H1 (cell line): ENCODE measurements around the gene UBL4A. TPM values are rescaled to one million over a fixed set of nuclear protein-coding genes. Genes with fewer than 3 reads are reported as not detected.

ENCODE experiments used
- CTCF ChIA-PET: fragments of 300-600 bp; sonication (Branson Sonifier 250); formaldehyde crosslinking; loops from one replicate; lab custom pipeline; 2021; ENCODE audit not compliant: partially characterized antibody; lab: Charles Lee
- POLR2A ChIA-PET: fragments of 300-600 bp; sonication (Branson Sonifier 250); formaldehyde crosslinking; loops from one replicate; lab custom pipeline; 2021; ENCODE audit warnings: inconsistent platforms; ENCODE audit not compliant: partially characterized antibody; lab: Charles Lee
- DNase-seq, 2 experiments: peaks; one replicate each; pipeline versions ENCODE4 v3.0.0 to v3.0.0-alpha.2; 2010 to 2022; ENCODE audit warnings: low spot score in 2 of 2, low read depth in 1 of 2, mixed read lengths in 1 of 2
- FAIRE-seq: peaks from 2 replicates; lab custom pipeline; 2011; peaks lifted over from hg19 to GRCh38; lab: Jason Lieb, UNC
- H2AFZ ChIP-seq: 2 replicates; pipeline ENCODE4 v1.8.1; 2012; ENCODE audit warnings: low read length, inconsistent platforms
- H2AK5ac ChIP-seq: 2 replicates; pipeline ENCODE4 v1.6.1; 2013; ENCODE audit warnings: low read depth, low read length
- H2BK120ac ChIP-seq: replicated peaks from 2 replicates; pipeline ENCODE3; 2013; ENCODE audit warnings: low read depth, low read length, inconsistent platforms
- H2BK12ac ChIP-seq: 2 replicates; pipeline ENCODE4 v1.6.1; 2013; ENCODE audit warnings: low read depth, low read length
- H2BK15ac ChIP-seq: 2 replicates; pipeline ENCODE4 v1.6.1; 2013; ENCODE audit warnings: low read length
- H2BK20ac ChIP-seq: 2 replicates; pipeline ENCODE4 v1.6.1; 2013; ENCODE audit warnings: low read length
- H2BK5ac ChIP-seq: 2 replicates; pipeline ENCODE4 v1.6.1; 2013; ENCODE audit warnings: low read depth, low read length
- H3K14ac ChIP-seq: 2 replicates; pipeline ENCODE4 v1.6.1; 2013; ENCODE audit warnings: inconsistent platforms; ENCODE audit not compliant: insufficient read length
- H3K18ac ChIP-seq: 2 replicates; pipeline ENCODE4 v1.6.1; 2013; ENCODE audit warnings: low read length; ENCODE audit errors: extremely low read depth
- H3K23ac ChIP-seq: 2 replicates; pipeline ENCODE4 v1.6.1; 2013; ENCODE audit warnings: inconsistent platforms; ENCODE audit not compliant: insufficient read length
- H3K23me2 ChIP-seq: 2 replicates; pipeline ENCODE4 v1.6.1; 2013; ENCODE audit warnings: low read depth, low read length
- H3K27ac ChIP-seq: 2 replicates; pipeline ENCODE4 v1.6.1; 2011; ENCODE audit warnings: low read depth, low read length, inconsistent platforms
- H3K27me3 ChIP-seq, 4 experiments: replicated peaks in 1 of 4; 1 replicate in 1 of 4; 2 replicates in 3 of 4; pipeline versions ENCODE4 v1.6.1 to v1.8.1; 2011 to 2013; ENCODE audit warnings: low read length in 3 of 4, mild to moderate bottlenecking in 3 of 4, inconsistent platforms in 2 of 4, mixed read lengths in 2 of 4, moderate library complexity in 1 of 4; ENCODE audit not compliant: control insufficient read depth in 3 of 4, insufficient read depth in 3 of 4; ENCODE audit errors: extremely low read depth in 1 of 4
- H3K36me3 ChIP-seq, 4 experiments: 2 replicates each; pipeline versions ENCODE4 v1.6.1 to v1.8.1; 2011 to 2013; ENCODE audit warnings: mild to moderate bottlenecking in 4 of 4, low read length in 3 of 4, moderate library complexity in 2 of 4, control low read depth in 1 of 4, inconsistent platforms in 1 of 4; ENCODE audit not compliant: insufficient read depth in 4 of 4, control insufficient read depth in 2 of 4
- H3K4ac ChIP-seq: replicated peaks from 2 replicates; pipeline ENCODE3; 2013; ENCODE audit warnings: low read length, low read depth, mixed read lengths, inconsistent platforms; ENCODE audit not compliant: insufficient read length
- H3K4me1 ChIP-seq, 4 experiments: replicated peaks in 1 of 4; 1 replicate in 1 of 4; 2 replicates in 3 of 4; pipeline versions ENCODE4 v1.6.1 to v1.8.1; 2011 to 2013; ENCODE audit warnings: low read length in 3 of 4, inconsistent platforms in 2 of 4, mixed read lengths in 1 of 4; ENCODE audit not compliant: insufficient read depth in 4 of 4, control insufficient read depth in 3 of 4
- H3K4me2 ChIP-seq, 2 experiments: 2 replicates each; pipeline versions ENCODE4 v1.6.1 to v1.8.1; 2011 to 2013; ENCODE audit warnings: low read depth in 2 of 2, low read length in 2 of 2, control low read depth in 1 of 2, inconsistent platforms in 1 of 2, mild to moderate bottlenecking in 1 of 2; ENCODE audit not compliant: insufficient read depth in 1 of 2
- H3K4me3 ChIP-seq, 4 experiments: fragments of 200-600, 300-600 bp in 1 of 4; sonication (generic), shearing (Covaris generic), sonication (Bioruptor Twin) in 1 of 4; 2 replicates each; pipeline versions ENCODE4 v1.5.1 to v1.8.1; 2011 to 2016; ENCODE audit warnings: low read length in 4 of 4, low read depth in 3 of 4, control low read depth in 2 of 4, inconsistent platforms in 2 of 4, mild to moderate bottlenecking in 2 of 4, mixed read lengths in 1 of 4, moderate library complexity in 1 of 4; ENCODE audit not compliant: insufficient read depth in 2 of 4; ENCODE audit errors: extremely low read depth in 1 of 4
- H3K56ac ChIP-seq: replicated peaks from 2 replicates; pipeline ENCODE3; 2013; ENCODE audit warnings: low read depth, mild to moderate bottlenecking, mixed read lengths, low read length, inconsistent platforms; ENCODE audit not compliant: insufficient read length
- H3K79me1 ChIP-seq: 2 replicates; pipeline ENCODE4 v1.6.1; 2013; ENCODE audit warnings: low read depth, low read length, control low read depth
- H3K79me2 ChIP-seq, 2 experiments: 2 replicates each; pipeline versions ENCODE4 v1.6.1 to v1.8.1; 2012 to 2013; ENCODE audit warnings: low read length in 2 of 2, mild to moderate bottlenecking in 2 of 2, inconsistent platforms in 1 of 2; ENCODE audit not compliant: insufficient read depth in 2 of 2, control insufficient read depth in 1 of 2
- H3K9ac ChIP-seq, 4 experiments: replicated peaks in 1 of 4; 1 replicate in 1 of 4; 2 replicates in 3 of 4; pipeline versions ENCODE4 v1.6.1 to v1.8.1; 2011 to 2013; ENCODE audit warnings: low read depth in 3 of 4, low read length in 3 of 4, control low read depth in 2 of 4, mild to moderate bottlenecking in 2 of 4, moderate library complexity in 2 of 4, inconsistent platforms in 1 of 4; ENCODE audit errors: extremely low read depth in 1 of 4
- H3K9me3 ChIP-seq, 2 experiments: 2 replicates each; pipeline versions ENCODE4 v1.6.1 to v1.8.1; 2012 to 2013; ENCODE audit warnings: mild to moderate bottlenecking in 2 of 2, moderate library complexity in 2 of 2, control low read depth in 1 of 2, inconsistent platforms in 1 of 2, low read depth in 1 of 2, low read length in 1 of 2, mixed read lengths in 1 of 2; ENCODE audit not compliant: insufficient read depth in 2 of 2
- H4K20me1 ChIP-seq, 2 experiments: replicated peaks in 1 of 2; 2 replicates each; pipeline versions ENCODE3 to v1.8.1; 2011 to 2013; ENCODE audit warnings: inconsistent platforms in 2 of 2, low read length in 2 of 2, mild to moderate bottlenecking in 1 of 2; ENCODE audit not compliant: insufficient read depth in 2 of 2, control insufficient read depth in 1 of 2
- H4K5ac ChIP-seq: 2 replicates; pipeline ENCODE4 v1.6.1; 2013; ENCODE audit warnings: low read length, low read depth, mixed read lengths, inconsistent platforms; ENCODE audit not compliant: insufficient read length
- H4K8ac ChIP-seq: 2 replicates; pipeline ENCODE4 v1.8.0; 2013; ENCODE audit warnings: mild to moderate bottlenecking, moderate library complexity, low read length, inconsistent platforms; ENCODE audit not compliant: insufficient read depth; ENCODE audit errors: extremely low read depth
- H4K91ac ChIP-seq: replicated peaks from 2 replicates; pipeline ENCODE3; 2013; ENCODE audit warnings: low read length, mixed read lengths, inconsistent platforms; ENCODE audit not compliant: insufficient read length
- ASH2L ChIP-seq: fragments of 200-600, 300-600 bp; sonication (generic); IDR thresholded peaks from one replicate; pipeline ENCODE4 v1.7.1; 2017; ENCODE audit warnings: low read length
- CHD1 ChIP-seq: IDR thresholded peaks from 2 replicates; pipeline ENCODE4 v1.6.1; 2012; ENCODE audit warnings: low read depth, low read length, improper control_type of control experiment
- CHD2 ChIP-seq: IDR thresholded peaks from 2 replicates; pipeline ENCODE4 v1.6.1; 2012; ENCODE audit warnings: low read length, improper control_type of control experiment
- EGR1 ChIP-seq: IDR thresholded peaks from 2 replicates; pipeline ENCODE4 v1.6.1; 2011; ENCODE audit warnings: low read depth, low read length, borderline replicate concordance
- GTF2F1 ChIP-seq: IDR thresholded peaks from 2 replicates; pipeline ENCODE4 v1.6.1; 2012; ENCODE audit warnings: low read depth, low read length, improper control_type of control experiment, borderline replicate concordance
- HDAC6 ChIP-seq: IDR thresholded peaks from one replicate; pipeline ENCODE4 v1.7.1; 2012; ENCODE audit warnings: low read depth, mild to moderate bottlenecking, inconsistent platforms, low read length, moderate library complexity
- PHF8 ChIP-seq: fragments of 200-600 bp; sonication (generic); conservative IDR thresholded peaks from 2 replicates; pipeline ENCODE4 v1.7.1; 2012; ENCODE audit warnings: low read depth, mild to moderate bottlenecking, inconsistent platforms, low read length, moderate library complexity
- SP2 ChIP-seq: IDR thresholded peaks from 2 replicates; pipeline ENCODE4 v1.6.1; 2012; ENCODE audit warnings: mild to moderate bottlenecking, low read length, inconsistent platforms
- SUZ12 ChIP-seq: fragments of 200-600 bp; sonication (generic); IDR thresholded peaks from 2 replicates; pipeline ENCODE4 v1.6.1; 2012; ENCODE audit warnings: mild to moderate bottlenecking, inconsistent platforms, low read length, moderate library complexity, mixed read lengths
- TCF12 ChIP-seq: IDR thresholded peaks from 2 replicates; pipeline ENCODE4 v1.6.1; 2011; ENCODE audit warnings: low read depth, mild to moderate bottlenecking, low read length
- WGBS, 2 experiments: shearing (Covaris generic) in 1 of 2; methylation state at CpG; one replicate each; pipeline versions ENCODE4 v1.1.6 to v1.1.7; 2013 to 2015; ENCODE audit warnings: low lambda C conversion rate in 2 of 2, mixed read lengths in 2 of 2, inconsistent platforms in 1 of 2, low coverage in 1 of 2, missing lambda C conversion rate in 1 of 2; ENCODE audit not compliant: insufficient replicate concordance in 2 of 2, insufficient coverage in 1 of 2, insufficient read length in 1 of 2; ENCODE audit errors: extremely low coverage in 1 of 2, missing lambda C conversion rate in 1 of 2; 5-methylcytosine and 5-hydroxymethylcytosine counted together
- polyA plus RNA-seq, 7 experiments: library from polyadenylated mRNA; depleted of rRNA in 3 of 7; stranded (reverse) in 5 of 7; unstranded in 2 of 7; fragments of >200 nt in 5 of 7; fragments of 200-250 nt in 2 of 7; gene quantifications; 1 replicate in 5 of 7; 2 replicates in 1 of 7; 4 replicates in 1 of 7; pipeline versions ENCODE4 v1.2.1 to v1.2.3, GENCODE V29; 2011 to 2013; ENCODE audit warnings: missing spikeins in 2 of 7, mixed read lengths in 2 of 7
- total RNA-seq: library from RNA; stranded (reverse); fragmentation: NEBNext Ultra II Directional; extraction: Animal tissue kit (Norgen Biotek cat#: 25700); gene quantifications from 2 replicates; pipeline ENCODE4 v1.2.1, GENCODE V29; 2021

Gene UBL4A
- total and polyA plus RNA-seq, 2 of the 8 experiments (the other 6 are each of a cell fraction or from before 2014, with no cell fraction given), result 23.1 to 31.7 TPM

- Histone ChIP-seq H3K4me2 (no peak overlapping the region), H3K27me3 (no peaks in the 10 kb centered on the region), H2BK12ac (no peak overlapping the region), H4K8ac (no peak overlapping the region), H3K79me1 (no peaks in the 10 kb centered on the region), H3K36me3 (peaks cover 0 to 37% (median 7%) of the 10 kb centered on the region in 4 experiments; a peak in 6 of 8 replicates), H2BK15ac (no peak overlapping the region), H3K4ac (no peak overlapping the region), H2AK5ac (no peak overlapping the region), H4K91ac (no peak overlapping the region), H3K4me1 (no peaks in the 10 kb centered on the region), H3K4me3 (no peak overlapping the region), H3K9ac (no peak overlapping the region), H2BK120ac (no peak overlapping the region), H3K56ac (no peak overlapping the region), H2BK5ac (no peak overlapping the region), H4K20me1 (no peaks in the 10 kb centered on the region), H2BK20ac (no peak overlapping the region), H3K14ac (no peak overlapping the region), H3K9me3 (no peaks in the 10 kb centered on the region), H2AFZ (no peak overlapping the region), H3K79me2 (no peaks in the 10 kb centered on the region), H4K5ac (no peak overlapping the region), H3K23ac (no peak overlapping the region), H3K23me2 (no peaks in the 10 kb centered on the region), H3K18ac (no peak overlapping the region), H3K27ac (no peak overlapping the region)
- TF ChIP-seq PHF8 (no peak), SP2 (no peak), CHD1 (no peak), SUZ12 (no peak), EGR1 (no peak), TCF12 (no peak), ASH2L (no peak), HDAC6 (no peak), CHD2 (no peak), GTF2F1 (no peak)
- POLR2A ChIA-PET, result interaction anchor here (1.3 kb wide), 1 partner anchor 101 kb away, joined by 3 read pairs; no protein-coding TSS in a partner anchor
- DNase-seq, result no peak
- CTCF ChIA-PET, result no interaction called here
- no peak for FAIRE-seq
- WGBS, 2 experiments, result no CpG with 5 or more reads among the region's 15 CpGs
Observed at GRCh38 chrX:154466907-154467306, 19.5 kb downstream of the UBL4A start.
